Measurements from ENCODE around the gene UBE2U. TPM values are rescaled to one million over a fixed set of nuclear protein-coding genes. Genes with fewer than 3 reads are reported as not detected.
"Not testable (repeated sequence)": the region's sequence is repeated elsewhere in the genome, so short reads cannot be mapped to it uniquely, and the experiment has no call there.

UBE2U gene
- total RNA-seq, 1 donor from 2014 or later: not detected

DNA sequence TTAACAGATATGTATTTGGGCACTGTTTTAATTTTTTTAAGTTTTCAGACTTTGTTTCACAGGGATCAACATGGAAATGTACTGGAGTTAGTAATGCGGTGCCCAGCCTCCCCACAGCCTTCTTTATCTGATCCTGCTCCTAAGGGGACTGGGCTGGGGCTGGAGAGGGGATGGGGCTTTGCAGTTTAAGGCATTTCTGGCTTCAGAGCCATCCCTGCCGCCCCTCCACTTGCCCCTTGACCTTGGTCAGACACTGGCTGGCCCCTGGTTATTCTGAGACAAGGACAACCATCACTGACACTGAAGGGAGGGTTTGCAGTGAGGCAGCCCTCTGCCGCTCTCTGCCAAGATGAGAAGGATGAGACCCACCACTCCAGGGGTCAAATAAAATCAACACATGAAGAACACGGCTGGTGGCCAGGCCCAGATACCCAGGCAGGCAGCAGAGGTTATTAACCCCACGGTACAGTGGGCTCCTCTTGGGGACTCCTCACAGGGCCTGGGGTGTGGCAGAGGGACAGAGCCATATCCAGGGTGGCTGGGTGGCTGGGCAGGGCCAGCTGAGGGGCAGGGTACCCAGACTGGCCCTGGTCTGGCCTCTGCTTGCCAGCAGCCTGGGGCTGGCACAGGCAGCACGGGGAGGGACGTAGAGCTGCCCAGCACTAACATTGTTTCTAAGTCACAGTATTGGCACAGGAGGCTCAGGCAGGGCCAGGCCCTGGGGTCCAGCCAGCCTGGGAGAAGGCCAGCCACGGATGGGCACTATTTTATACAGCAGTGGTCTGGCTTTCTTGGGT, 7.2 kb upstream of the UBE2U start:
- peaks cover 3% of the 10 kb centered on the region for H3K4me1 Mint-ChIP-seq (ENCODE audit: low read depth)
- no peaks in the 10 kb centered on the region for H3K9me3 Mint-ChIP-seq
- DNase-seq (ENCODE audit: low spot score): no peak
- intact Hi-C loops (cut with micrococcal nuclease): no loop called here
- H3K27ac Mint-ChIP-seq: no peak overlapping the region
- no peaks in the 10 kb centered on the region for H3K27me3 Mint-ChIP-seq (ENCODE audit: low read depth)
- no peaks in the 10 kb centered on the region for H3K36me3 Mint-ChIP-seq (ENCODE audit: low read depth)
- H3K4me3 Mint-ChIP-seq (ENCODE audit: low read depth): no peak overlapping the region

- Mint-ChIP-seq H3K36me3 (ENCODE audit: low read depth) (no peaks in the 10 kb centered on the region), H3K4me1 (ENCODE audit: low read depth) (peaks cover 3% of the 10 kb centered on the region), H3K9me3 (no peaks in the 10 kb centered on the region), H3K27me3 (ENCODE audit: low read depth) (no peaks in the 10 kb centered on the region), H3K27ac (no peak overlapping the region), H3K4me3 (ENCODE audit: low read depth) (no peak overlapping the region)
- no peak for DNase-seq (ENCODE audit: low spot score)
- intact Hi-C loops (cut with micrococcal nuclease): no loop called here
Observed at GRCh38 chr1:64197076-64197475, 6.3 kb upstream of the UBE2U start.

GRCh38 chr1:64199154-64199553, 4.3 kb upstream of the UBE2U start:
- peaks cover 5% of the 10 kb centered on the region for H3K27me3 Mint-ChIP-seq (ENCODE audit: low read depth)
- DNase-seq (ENCODE audit: low spot score): no peak

DNA sequence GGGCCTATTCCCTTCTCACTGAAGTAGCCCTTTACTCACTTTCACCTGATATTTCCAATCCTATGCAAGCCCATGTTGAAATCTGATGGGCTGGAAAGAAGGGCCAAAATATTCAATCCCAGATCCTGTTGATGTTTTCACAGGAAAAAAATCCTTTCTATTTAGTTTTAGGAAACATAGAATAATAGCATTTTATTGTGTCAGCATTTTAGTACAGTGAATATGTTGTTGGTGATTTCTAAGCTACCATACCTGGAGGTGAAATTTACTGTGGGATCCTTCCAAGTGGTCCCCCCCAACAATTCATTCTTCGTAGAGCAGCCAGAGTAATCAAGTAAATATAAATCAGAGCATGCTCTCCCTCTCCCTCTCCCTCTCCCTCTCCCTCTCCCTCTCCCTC, 3.4 kb upstream of the UBE2U start:
- H3K27ac Mint-ChIP-seq: no peak overlapping the region
- peaks cover 3% of the 10 kb centered on the region for H3K4me1 Mint-ChIP-seq (ENCODE audit: low read depth)
- H3K9me3 Mint-ChIP-seq: no peaks in the 10 kb centered on the region
- no peak for DNase-seq (ENCODE audit: low spot score)
- H3K27me3 Mint-ChIP-seq (ENCODE audit: low read depth): peaks cover 5% of the 10 kb centered on the region
- intact Hi-C loops (cut with micrococcal nuclease): no loop called here
- H3K36me3 Mint-ChIP-seq (ENCODE audit: low read depth): no peaks in the 10 kb centered on the region
- H3K4me3 Mint-ChIP-seq (ENCODE audit: low read depth): no peak overlapping the region

More at GRCh38 chr1:64199154-64199553, 4.3 kb upstream of the UBE2U start:
- intact Hi-C loops (cut with micrococcal nuclease): no loop called here
- H3K27ac Mint-ChIP-seq: no peak overlapping the region
- no peaks in the 10 kb centered on the region for H3K9me3 Mint-ChIP-seq
- H3K4me3 Mint-ChIP-seq (ENCODE audit: low read depth): no peak overlapping the region
- no peaks in the 10 kb centered on the region for H3K36me3 Mint-ChIP-seq (ENCODE audit: low read depth)
- peaks cover 3% of the 10 kb centered on the region for H3K4me1 Mint-ChIP-seq (ENCODE audit: low read depth)

DNA sequence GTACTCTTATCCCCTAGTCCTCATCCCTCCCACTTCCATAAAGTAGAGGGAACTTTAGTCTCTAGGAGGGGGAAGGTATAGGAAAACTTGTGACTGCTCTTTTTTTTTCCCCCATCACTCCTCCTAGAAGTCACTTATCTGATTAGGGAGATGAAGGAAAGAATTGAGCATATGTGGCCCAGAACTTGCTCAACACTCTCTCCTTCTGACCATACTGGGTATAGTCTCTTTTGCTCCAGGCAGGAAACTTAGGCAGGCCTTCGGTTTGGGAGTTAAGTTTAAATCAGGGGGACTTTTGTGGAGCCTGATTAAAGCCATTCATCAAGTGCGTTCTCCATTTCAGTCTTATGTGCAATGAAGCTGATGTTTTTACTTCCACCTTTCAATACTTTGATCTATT, 5.8 kb downstream of the UBE2U start:
- Mint-ChIP-seq H3K4me1 (ENCODE audit: low read depth) (no peaks in the 10 kb centered on the region), H3K36me3 (ENCODE audit: low read depth) (no peaks in the 10 kb centered on the region), H3K4me3 (ENCODE audit: low read depth) (no peak overlapping the region), H3K9me3 (no peaks in the 10 kb centered on the region), H3K27me3 (ENCODE audit: low read depth) (peaks cover 28% of the 10 kb centered on the region), H3K27ac (no peak overlapping the region)
- intact Hi-C loops (cut with micrococcal nuclease): no loop called here
- DNase-seq (ENCODE audit: low spot score): no peak

GRCh38 chr1:64212031-64212430, 8.6 kb downstream of the UBE2U start:
- H3K27me3 Mint-ChIP-seq (ENCODE audit: low read depth): peaks cover 41% of the 10 kb centered on the region
- no peak for DNase-seq (ENCODE audit: low spot score)
- no peak overlapping the region for H3K27ac Mint-ChIP-seq
- no peak overlapping the region for H3K4me3 Mint-ChIP-seq (ENCODE audit: low read depth)
- no peaks in the 10 kb centered on the region for H3K4me1 Mint-ChIP-seq (ENCODE audit: low read depth)
- H3K9me3 Mint-ChIP-seq: no peaks in the 10 kb centered on the region
- intact Hi-C loops (cut with micrococcal nuclease): no loop called here
- no peaks in the 10 kb centered on the region for H3K36me3 Mint-ChIP-seq (ENCODE audit: low read depth)

- peaks cover 58% of the 10 kb centered on the region for H3K27me3 Mint-ChIP-seq (ENCODE audit: low read depth)
Observed at GRCh38 chr1:64215576-64215975, 12.2 kb downstream of the UBE2U start.

GRCh38 chr1:64220241-64220640, 16.8 kb downstream of the UBE2U start:
- no peak for DNase-seq (ENCODE audit: low spot score)
- intact Hi-C loops (cut with micrococcal nuclease): no loop called here
- Mint-ChIP-seq H3K4me3 (ENCODE audit: low read depth) (no peak overlapping the region), H3K9me3 (no peaks in the 10 kb centered on the region), H3K36me3 (ENCODE audit: low read depth) (no peaks in the 10 kb centered on the region), H3K4me1 (ENCODE audit: low read depth) (peaks cover 13% of the 10 kb centered on the region), H3K27ac (no peak overlapping the region), H3K27me3 (ENCODE audit: low read depth) (peaks cover 59% of the 10 kb centered on the region)

More at GRCh38 chr1:64215576-64215975, 12.2 kb downstream of the UBE2U start:
- intact Hi-C loops (cut with micrococcal nuclease): no loop called here
- no peak overlapping the region for H3K4me3 Mint-ChIP-seq (ENCODE audit: low read depth)
- no peak overlapping the region for H3K27ac Mint-ChIP-seq
- H3K36me3 Mint-ChIP-seq (ENCODE audit: low read depth): no peaks in the 10 kb centered on the region
- no peaks in the 10 kb centered on the region for H3K9me3 Mint-ChIP-seq
- DNase-seq (ENCODE audit: low spot score): no peak
- no peaks in the 10 kb centered on the region for H3K4me1 Mint-ChIP-seq (ENCODE audit: low read depth)

DNA sequence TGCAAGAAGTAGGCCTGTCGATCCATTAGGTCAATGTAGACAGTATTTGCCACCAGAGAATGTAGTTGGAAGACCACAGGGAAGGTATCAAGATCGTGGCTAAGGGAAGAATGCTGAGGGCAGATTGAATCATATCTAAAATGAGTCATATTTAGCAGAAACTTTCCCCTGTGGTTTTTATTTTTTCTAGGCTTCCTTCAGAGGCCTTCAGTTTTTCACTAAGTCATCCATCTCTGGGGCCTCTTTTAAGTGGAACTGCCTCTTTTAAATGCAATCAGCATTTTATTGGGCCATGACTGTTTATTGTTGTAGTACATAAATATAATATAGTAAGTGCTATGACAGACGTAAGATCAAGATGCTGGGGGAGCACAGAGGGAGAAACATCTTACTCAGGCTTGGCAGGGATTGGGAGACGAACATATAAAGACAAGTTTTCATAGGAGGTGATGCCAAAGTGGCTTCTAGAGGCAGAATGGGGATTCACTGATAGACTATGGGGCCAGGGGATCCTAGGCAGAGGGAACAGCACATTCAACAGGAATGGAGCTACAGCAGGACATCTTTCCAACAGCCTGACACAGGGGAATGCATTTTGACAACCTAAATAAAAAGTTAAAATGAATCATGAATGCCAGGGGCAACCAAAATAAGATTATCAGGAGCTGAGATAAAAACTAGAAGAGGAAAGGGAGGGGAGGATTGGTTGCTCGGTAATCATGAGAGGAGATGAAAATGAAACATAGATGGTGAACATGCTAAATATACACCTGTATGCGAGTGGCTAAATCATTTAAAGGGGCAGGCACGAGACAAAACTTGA, 20.1 kb downstream of the UBE2U start:
- intact Hi-C loops (cut with micrococcal nuclease): loop anchor here (1.0 kb wide), 1 partner anchor 51 kb away; no protein-coding TSS in a partner anchor
- H3K4me3 Mint-ChIP-seq (ENCODE audit: low read depth): no peak overlapping the region
- H3K27ac Mint-ChIP-seq: peak overlapping the region; percentile 8
- H3K36me3 Mint-ChIP-seq (ENCODE audit: low read depth): no peaks in the 10 kb centered on the region
- H3K27me3 Mint-ChIP-seq (ENCODE audit: low read depth): peaks cover 45% of the 10 kb centered on the region
- H3K4me1 Mint-ChIP-seq (ENCODE audit: low read depth): peaks cover 13% of the 10 kb centered on the region
- H3K9me3 Mint-ChIP-seq: no peaks in the 10 kb centered on the region
- no peak for DNase-seq (ENCODE audit: low spot score)

DNA sequence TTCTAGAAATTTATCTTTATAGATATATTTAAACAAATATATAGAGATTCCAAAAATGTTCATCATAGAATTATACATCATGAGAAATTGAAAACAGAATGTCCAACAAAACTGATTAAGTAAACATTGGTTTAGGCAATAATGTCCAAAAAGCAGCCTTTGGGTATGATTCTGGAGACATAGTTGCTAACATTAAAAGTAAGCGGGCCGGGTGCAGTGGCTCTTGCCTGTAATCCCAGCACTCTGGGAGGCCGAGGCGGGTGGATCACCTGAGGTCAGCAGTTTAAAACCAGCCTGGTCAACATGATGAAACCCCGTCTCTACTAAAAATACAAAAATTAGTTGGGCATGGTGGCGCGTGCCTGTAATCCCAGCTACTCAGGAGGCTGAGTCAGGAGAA, 20.8 kb downstream of the UBE2U start:
- intact Hi-C loops (cut with micrococcal nuclease); H3K36me3 Mint-ChIP-seq (ENCODE audit: low read depth); H3K9me3 Mint-ChIP-seq; H3K4me3 Mint-ChIP-seq (ENCODE audit: low read depth); DNase-seq (ENCODE audit: low spot score); H3K27ac Mint-ChIP-seq: not testable (repeated sequence)
- Mint-ChIP-seq H3K4me1 (ENCODE audit: low read depth) (peaks cover 13% of the 10 kb centered on the region), H3K27me3 (ENCODE audit: low read depth) (peaks cover 40% of the 10 kb centered on the region)

- intact Hi-C loops (cut with micrococcal nuclease): no loop called here
- Mint-ChIP-seq H3K27ac (no peak overlapping the region), H3K9me3 (no peaks in the 10 kb centered on the region), H3K36me3 (ENCODE audit: low read depth) (no peaks in the 10 kb centered on the region), H3K27me3 (ENCODE audit: low read depth) (peaks cover 37% of the 10 kb centered on the region), H3K4me3 (ENCODE audit: low read depth) (no peak overlapping the region), H3K4me1 (ENCODE audit: low read depth) (peaks cover 6% of the 10 kb centered on the region)
- DNase-seq (ENCODE audit: low spot score): no peak
Observed at GRCh38 chr1:64228167-64228957, 24.9 kb downstream of the UBE2U start.

DNA sequence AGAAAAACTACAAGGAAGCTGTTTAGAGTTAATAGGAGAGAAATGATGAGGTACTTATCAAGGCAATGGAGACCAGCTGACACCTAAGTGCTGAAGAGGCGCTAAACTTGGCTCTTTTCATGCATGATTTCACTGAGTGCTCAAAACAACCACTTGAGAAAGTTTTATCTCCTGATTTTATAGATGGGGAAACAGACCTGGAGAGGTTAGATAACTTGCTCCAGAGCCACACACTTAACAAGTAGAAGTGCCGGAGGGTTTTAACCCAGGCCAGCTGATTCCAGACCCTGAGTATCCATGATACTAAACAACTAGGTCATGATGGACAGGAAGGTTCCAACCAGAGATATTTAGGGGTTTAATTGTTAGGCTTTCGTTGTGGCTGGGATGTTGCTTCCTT, 25.9 kb downstream of the UBE2U start:
- H3K27me3 Mint-ChIP-seq (ENCODE audit: low read depth): peaks cover 39% of the 10 kb centered on the region
- no peak overlapping the region for H3K4me3 Mint-ChIP-seq (ENCODE audit: low read depth)
- intact Hi-C loops (cut with micrococcal nuclease): no loop called here
- no peak overlapping the region for H3K27ac Mint-ChIP-seq
- H3K9me3 Mint-ChIP-seq: no peaks in the 10 kb centered on the region
- H3K4me1 Mint-ChIP-seq (ENCODE audit: low read depth): no peaks in the 10 kb centered on the region
- no peaks in the 10 kb centered on the region for H3K36me3 Mint-ChIP-seq (ENCODE audit: low read depth)
- DNase-seq (ENCODE audit: low spot score): no peak

All from activated T-helper 2 cell treated with anti-CD3 and anti-CD28 coated beads, Interferon-gamma antibody, Interleukin-2, Interleukin-4, amounts not matched to agents 10 μg/mL and 5 μg/mL and 100 μg/mL, durations not matched to agents 14 hours and 24 hours and 36 hours (primary cell).